Left ventricle myocardium inferior (tissue), 1 donor: Measurements from ENCODE around the gene AP2B1. TPM values are rescaled to one million over a fixed set of nuclear protein-coding genes. Genes with fewer than 3 reads are reported as not detected.
A peak's percentile ranks its signal among the peaks of the same experiment; 100 is the strongest.

Experiments used
- DNase-seq: peaks from one replicate; pipeline ENCODE4 v3.0.0-alpha.2; 2020
- H3K27ac ChIP-seq: fragments of 200-600 bp; replicated peaks from 2 replicates; pipeline ENCODE4 v1.8.0; 2021
- H3K27me3 ChIP-seq: fragments of 200-600 bp; 2 replicates; pipeline ENCODE4 v1.8.0; 2021; ENCODE audit warnings: low read depth
- H3K36me3 ChIP-seq: fragments of 200-600 bp; 2 replicates; pipeline ENCODE4 v1.8.0; 2021
- H3K4me1 ChIP-seq: fragments of 200-600 bp; 2 replicates; pipeline ENCODE4 v1.8.0; 2021
- H3K4me3 ChIP-seq: fragments of 200-600 bp; 2 replicates; pipeline ENCODE4 v1.8.0; 2021; ENCODE audit warnings: mild to moderate bottlenecking, moderate library complexity
- H3K9me3 ChIP-seq: fragments of 200-600 bp; replicated peaks from 2 replicates; pipeline ENCODE4 v1.8.0; 2021
- intact Hi-C: fragments of 100-400 bp; cut with micrococcal nuclease; formaldehyde crosslinking; loops from one replicate; pipeline ENCODE4 v1.11.0; 2022
- total RNA-seq: library from RNA; stranded (reverse); fragmentation: NEBNext Ultra II Directional; extraction: Animal tissue kit (Norgen Biotek cat#: 25700); gene quantifications from one replicate; pipeline ENCODE4 v1.2.1, GENCODE V29; 2021
- TF ChIP-seq, protein P1 (sequence below): fragments of 200-600 bp; IDR thresholded peaks from 2 replicates; pipeline ENCODE4 v1.8.0; 2021; ENCODE audit warnings: antibody characterized with exemption, mild to moderate bottlenecking, borderline replicate concordance
- donor health status: DM: no; HTN: yes; CAD: no; lungs with severe emphysema.

Gene AP2B1
- total RNA-seq, 1 donor from 2014 or later = 113 TPM

DNA sequence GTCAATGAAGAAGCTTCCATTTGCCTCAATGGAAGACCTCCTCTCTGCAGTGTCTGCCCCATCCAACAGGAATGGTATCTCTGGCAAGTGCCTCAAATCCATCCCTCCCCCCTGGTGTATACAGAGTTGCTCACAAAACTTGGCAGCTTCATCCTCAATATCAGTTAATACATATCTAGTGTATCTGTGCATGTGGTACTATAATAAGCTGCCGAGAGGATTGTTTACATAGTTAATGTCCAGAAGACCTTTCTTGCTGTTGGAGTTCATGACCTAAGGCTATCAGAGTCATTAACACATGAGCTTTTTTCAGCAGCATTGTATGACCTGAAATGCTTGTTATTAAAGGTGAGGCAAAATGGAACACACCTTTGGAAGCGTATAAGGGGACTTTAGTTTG lies 130.4 kb downstream of the AP2B1 start:
- peaks cover 18% of the 10 kb centered on the region for H3K36me3 ChIP-seq
- TF ChIP-seq, protein P1, sequence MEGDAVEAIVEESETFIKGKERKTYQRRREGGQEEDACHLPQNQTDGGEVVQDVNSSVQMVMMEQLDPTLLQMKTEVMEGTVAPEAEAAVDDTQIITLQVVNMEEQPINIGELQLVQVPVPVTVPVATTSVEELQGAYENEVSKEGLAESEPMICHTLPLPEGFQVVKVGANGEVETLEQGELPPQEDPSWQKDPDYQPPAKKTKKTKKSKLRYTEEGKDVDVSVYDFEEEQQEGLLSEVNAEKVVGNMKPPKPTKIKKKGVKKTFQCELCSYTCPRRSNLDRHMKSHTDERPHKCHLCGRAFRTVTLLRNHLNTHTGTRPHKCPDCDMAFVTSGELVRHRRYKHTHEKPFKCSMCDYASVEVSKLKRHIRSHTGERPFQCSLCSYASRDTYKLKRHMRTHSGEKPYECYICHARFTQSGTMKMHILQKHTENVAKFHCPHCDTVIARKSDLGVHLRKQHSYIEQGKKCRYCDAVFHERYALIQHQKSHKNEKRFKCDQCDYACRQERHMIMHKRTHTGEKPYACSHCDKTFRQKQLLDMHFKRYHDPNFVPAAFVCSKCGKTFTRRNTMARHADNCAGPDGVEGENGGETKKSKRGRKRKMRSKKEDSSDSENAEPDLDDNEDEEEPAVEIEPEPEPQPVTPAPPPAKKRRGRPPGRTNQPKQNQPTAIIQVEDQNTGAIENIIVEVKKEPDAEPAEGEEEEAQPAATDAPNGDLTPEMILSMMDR = no peak
- peak overlapping the region; percentile 90 for H3K27ac ChIP-seq
- H3K4me1 ChIP-seq = peaks cover 53% of the 10 kb centered on the region
- H3K27me3 ChIP-seq = no peaks in the 10 kb centered on the region
- H3K4me3 ChIP-seq = no peak overlapping the region
- H3K9me3 ChIP-seq = no peaks in the 10 kb centered on the region
- DNase-seq = no peak
- intact Hi-C loops = no loop called here

DNA sequence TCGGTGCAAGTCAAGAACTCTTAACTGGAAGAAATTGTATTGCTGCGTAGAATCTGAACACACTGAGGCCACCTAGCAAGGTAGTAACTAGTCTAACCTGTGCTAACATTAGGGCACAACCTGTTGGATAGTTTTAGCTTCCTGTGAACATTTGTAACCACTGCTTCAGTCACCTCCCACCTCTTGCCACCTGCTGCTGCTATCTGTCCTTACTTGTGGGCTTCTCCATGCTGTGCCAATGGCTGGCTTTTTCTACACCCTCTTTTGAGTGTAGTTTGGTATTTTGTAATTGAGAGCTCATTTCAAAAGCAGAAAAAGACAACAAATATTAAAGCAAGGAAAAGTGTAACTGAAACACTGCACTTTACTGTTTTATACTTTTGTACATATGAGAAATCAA lies 136.6 kb downstream of the AP2B1 start:
- Histone ChIP-seq H3K27me3 (no peaks in the 10 kb centered on the region), H3K4me3 (no peak overlapping the region), H3K9me3 (no peaks in the 10 kb centered on the region), H3K36me3 (peaks cover 40% of the 10 kb centered on the region), H3K4me1 (peaks cover 22% of the 10 kb centered on the region), H3K27ac (no peak overlapping the region)
- TF ChIP-seq, protein P1 = no peak
- intact Hi-C loops = no loop called here
- DNase-seq = no peak

DNA sequence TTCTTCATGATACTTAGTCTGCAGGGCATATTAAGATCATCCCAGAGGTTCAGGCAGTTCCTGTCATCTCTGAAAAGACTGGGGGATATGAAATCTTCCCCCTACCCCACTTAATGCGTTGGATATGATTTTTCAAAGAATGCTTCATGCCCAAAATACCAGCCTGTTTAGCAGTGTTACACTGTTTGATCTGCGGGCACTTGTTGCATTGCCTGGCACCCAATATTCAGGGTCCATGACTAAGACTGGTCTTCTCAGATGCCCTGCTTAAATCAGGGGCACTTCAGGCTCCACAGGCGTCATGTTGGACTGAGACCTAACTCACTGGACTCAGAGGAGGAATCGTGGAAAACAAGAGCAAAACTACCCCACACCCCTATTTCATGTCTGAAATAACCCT lies 137.9 kb downstream of the AP2B1 start:
- intact Hi-C loops = no loop called here
- no peaks in the 10 kb centered on the region for H3K9me3 ChIP-seq
- H3K27me3 ChIP-seq = no peaks in the 10 kb centered on the region
- DNase-seq = no peak
- no peak overlapping the region for H3K4me3 ChIP-seq
- TF ChIP-seq, protein P1 = no peak
- no peak overlapping the region for H3K27ac ChIP-seq
- peaks cover 22% of the 10 kb centered on the region for H3K4me1 ChIP-seq
- H3K36me3 ChIP-seq = peaks cover 31% of the 10 kb centered on the region

DNA sequence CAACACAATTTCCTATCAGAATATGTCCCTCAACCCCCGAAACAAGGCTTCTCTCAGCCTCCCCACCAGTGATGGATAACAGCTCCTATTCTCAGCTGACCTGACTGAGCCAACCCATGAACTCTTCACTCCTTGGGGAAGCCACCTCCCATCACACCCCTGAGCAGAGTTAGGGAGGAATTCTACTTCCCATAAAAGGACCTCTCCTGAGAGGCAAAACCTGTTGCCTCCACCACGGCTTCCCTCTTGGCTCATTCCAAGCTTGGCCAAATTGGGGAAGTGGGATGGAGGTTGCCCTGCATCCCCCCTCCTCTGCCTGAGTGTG lies 138.6 kb downstream of the AP2B1 start:
- peaks cover 27% of the 10 kb centered on the region for H3K4me1 ChIP-seq
- no peak for DNase-seq
- intact Hi-C loops = no loop called here
- peaks cover 30% of the 10 kb centered on the region for H3K36me3 ChIP-seq
- no peaks in the 10 kb centered on the region for H3K27me3 ChIP-seq
- TF ChIP-seq, protein P1 = no peak
- H3K9me3 ChIP-seq = no peaks in the 10 kb centered on the region
- no peak overlapping the region for H3K4me3 ChIP-seq
- no peak overlapping the region for H3K27ac ChIP-seq

DNA sequence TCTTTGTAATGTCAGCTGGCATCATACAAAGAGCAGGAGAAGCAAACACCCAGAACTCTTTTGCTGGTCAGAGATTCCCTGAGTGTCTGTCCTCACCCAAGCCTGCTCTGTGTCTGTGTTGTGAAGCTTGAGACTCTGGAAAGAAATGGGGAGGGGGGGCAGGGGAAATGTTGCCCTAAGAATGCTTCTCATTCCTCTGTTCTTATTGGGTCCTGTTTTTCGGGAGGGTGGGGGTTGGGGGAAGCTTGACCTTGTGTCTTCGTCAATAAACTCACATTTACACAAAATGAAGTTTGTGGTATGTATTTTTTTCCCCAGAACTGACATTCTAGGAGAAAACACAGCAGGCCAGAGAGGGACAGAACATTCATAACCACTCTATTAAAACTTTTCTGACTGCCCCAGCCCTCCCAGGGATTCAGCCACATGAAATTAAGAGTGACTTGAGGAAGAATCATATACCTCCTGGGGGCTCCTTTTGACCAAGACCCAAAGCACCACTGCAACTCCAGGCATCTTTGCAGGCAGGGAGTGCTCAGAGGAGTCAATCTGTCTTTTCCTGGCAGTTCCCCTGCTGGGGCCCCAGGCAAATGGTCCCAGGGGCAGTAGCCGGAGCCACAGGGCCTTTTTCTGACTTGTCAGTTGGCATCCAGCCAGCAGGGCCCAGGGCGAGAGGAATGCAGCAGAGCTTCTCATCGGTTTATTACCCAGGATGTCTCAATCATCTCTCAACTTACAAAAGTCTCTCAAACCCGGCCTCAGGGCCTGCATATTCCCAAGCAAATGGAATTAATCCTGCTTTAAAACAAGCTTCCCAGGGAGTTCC lies 139.2 kb downstream of the AP2B1 start:
- intact Hi-C loops = no loop called here
- no peaks in the 10 kb centered on the region for H3K9me3 ChIP-seq
- peaks cover 33% of the 10 kb centered on the region for H3K4me1 ChIP-seq
- H3K27ac ChIP-seq = peak overlapping the region; percentile 13
- H3K4me3 ChIP-seq = no peak overlapping the region
- no peaks in the 10 kb centered on the region for H3K27me3 ChIP-seq
- peaks cover 30% of the 10 kb centered on the region for H3K36me3 ChIP-seq
- TF ChIP-seq, protein P1 = no peak
- DNase-seq = peak; percentile 54
